GM18870 (cell line): Measurements from ENCODE around the gene DNM3.
"Not testable (repeated sequence)": the region's sequence is repeated elsewhere in the genome, so short reads cannot be mapped to it uniquely, and the experiment has no call there.

Source experiments
- ATAC-seq: cut with Tn5 transposase; IDR thresholded peaks from one replicate; pipeline ENCODE4 v1.9.1; 2021; ENCODE audit warnings: moderate library complexity; ENCODE audit not compliant: unreplicated experiment

Gene DNM3

DNA sequence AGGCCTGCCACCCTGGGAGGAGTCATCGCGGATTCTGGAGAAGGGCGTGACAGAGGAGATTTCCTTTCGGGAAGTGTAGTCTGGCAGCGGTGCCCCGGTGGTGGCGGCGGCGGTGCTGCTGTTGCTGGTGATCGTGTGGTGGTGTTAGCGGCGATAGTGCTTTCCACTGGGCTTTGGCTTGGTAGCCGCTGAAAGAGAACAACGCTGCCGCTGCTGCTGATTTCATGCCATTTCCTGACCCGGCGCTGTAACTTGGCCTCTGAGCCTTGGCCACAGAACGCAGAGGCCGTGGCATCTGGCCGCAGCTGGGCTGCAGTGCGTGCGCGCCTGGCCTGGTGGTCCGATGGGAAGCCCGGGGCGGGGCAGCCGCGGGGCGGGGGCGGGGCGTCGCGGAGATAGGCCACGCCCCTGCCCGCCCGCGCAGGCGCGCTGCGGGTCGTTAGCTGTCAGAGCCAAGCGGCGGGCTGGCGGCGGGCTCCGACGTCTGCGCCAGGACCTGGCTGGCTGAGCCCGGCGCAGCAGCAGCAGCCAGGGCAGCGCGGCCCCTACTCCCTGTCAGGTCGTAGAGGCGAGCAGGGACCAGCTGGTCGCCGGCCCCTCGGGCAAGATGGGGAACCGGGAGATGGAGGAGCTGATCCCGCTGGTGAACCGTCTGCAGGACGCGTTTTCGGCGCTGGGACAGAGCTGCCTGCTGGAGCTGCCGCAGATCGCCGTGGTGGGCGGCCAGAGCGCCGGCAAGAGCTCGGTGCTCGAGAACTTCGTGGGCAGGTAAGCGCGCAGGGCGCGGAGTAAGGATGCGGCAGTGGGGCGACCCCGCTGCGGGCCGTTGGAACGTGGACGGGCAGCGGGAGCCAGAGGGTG lies at the start of gene DNM3:
DNM3 (plus strand) TSS at position 449 of the 861 bp plus-strand sequence; CDS start at position 608, 159 bp downstream.
- peak; percentile 52 for ATAC-seq

DNA sequence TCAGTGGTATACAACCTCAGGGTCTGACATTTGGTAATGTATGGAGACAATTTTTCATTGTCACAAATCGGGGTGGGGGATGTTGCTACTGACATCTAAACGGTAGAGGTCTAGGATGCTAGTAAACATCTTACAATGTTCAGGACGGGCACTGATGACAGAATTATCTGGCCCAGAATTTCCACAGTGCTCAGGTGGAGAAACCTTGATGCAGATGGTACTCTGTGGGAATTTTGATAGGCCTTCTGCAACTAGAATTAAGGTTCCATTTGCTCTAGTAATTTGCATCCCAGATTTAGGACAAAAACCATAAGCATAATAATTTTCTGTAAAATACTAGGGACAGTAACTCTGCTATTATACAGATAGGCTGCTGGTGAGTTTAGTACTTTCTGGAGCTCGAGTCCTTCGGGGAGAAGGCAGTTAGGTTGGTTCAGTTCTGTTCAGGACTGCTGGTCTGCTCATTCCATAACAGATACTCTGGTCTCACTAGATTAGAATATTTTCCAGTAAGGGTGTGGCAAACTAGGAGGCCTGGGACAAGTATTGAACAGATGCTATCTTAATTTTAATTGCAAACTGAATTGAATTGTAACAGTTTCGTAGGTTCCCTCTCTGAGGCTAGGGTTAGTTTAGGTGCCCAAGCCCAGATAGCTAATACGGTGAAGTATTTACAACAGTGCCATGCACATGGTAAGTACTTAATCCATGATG lies 48.5 kb upstream of the DNM3 start:
- ATAC-seq, result no peak

- no peak for ATAC-seq
Measured at GRCh38 chr1:171793636-171794035, 47.7 kb upstream of the DNM3 start.

DNA sequence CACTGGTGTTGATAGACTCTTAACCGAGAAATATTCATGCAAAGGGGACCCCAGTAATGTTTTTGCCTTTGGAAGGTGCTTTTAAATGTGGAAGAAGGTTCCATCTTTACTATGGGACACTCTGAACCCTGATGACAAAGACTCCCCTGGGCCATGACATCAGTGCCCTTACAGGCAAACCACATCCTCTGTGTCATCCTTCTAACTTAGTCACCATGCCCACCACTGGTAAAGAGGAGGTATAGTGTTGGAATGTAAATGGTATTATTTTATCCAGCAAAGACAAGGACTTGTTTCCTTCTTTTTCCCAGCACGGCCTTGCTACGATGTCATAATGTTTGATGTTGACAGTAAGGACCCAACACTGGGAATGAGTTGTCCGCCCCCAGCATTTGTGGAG lies 47.2 kb upstream of the DNM3 start:
- peak; percentile 47 for ATAC-seq

DNA sequence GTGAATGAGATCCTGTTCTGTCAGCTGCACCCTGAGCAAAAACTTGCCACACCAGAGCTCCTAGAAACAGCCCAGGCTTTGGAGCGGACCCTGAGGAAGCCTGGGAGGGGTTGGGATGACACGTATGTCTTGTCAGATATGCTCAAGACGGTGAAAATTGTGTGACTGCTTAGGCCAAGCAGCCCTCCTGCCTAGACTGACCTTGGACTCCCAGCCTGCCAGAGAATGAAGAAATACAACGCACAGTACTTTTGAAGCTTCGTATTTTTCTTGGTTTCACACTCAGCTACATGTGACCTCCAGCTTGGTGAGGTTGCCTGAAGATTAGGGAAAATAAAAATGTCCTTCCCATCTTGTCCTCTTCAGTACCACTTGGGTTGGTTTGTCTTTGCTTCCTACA lies 44.7 kb upstream of the DNM3 start:
- no peak for ATAC-seq

- no peak for ATAC-seq
Measured at GRCh38 chr1:171798311-171798710, 43.0 kb upstream of the DNM3 start.

DNA sequence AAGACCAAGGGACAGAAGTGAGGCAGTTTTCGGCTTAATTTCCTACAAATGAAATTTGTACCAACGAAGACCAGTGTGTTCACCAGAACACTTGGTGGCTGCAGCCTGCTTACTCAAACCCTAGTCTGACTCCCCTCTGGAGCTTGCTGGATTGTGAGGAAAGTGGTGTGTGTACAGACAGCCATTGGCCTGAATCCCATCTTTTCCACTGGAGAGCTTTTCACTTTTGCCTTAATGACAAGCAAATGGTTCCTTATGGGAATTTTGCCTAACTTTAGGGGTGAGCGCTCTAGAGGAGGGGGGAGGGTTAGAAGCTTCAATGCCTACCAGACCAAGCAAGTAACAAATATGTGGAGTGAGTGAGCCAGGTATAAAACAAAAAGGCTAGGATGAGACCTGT lies 42.5 kb upstream of the DNM3 start:
- ATAC-seq, result no peak

DNA sequence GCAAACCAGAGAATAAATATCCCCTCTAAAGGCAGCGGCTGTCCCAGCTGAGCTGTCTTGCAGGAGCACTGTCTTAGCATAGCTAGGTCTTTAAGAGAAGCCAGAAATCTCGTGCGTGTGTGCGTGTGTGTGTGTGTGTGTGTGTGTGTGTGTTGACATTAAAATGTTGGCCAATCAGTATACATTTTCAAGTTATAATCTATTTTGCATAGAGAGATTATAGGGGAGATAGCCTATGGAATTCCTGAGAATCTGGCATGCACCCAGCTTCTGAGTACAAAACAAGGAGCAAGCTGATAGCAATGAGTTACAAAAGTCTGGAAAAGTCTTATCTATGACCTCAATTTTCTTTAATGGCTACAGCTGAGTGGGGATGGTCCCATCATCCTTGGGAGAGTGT lies 42.1 kb upstream of the DNM3 start:
- no peak for ATAC-seq

DNA sequence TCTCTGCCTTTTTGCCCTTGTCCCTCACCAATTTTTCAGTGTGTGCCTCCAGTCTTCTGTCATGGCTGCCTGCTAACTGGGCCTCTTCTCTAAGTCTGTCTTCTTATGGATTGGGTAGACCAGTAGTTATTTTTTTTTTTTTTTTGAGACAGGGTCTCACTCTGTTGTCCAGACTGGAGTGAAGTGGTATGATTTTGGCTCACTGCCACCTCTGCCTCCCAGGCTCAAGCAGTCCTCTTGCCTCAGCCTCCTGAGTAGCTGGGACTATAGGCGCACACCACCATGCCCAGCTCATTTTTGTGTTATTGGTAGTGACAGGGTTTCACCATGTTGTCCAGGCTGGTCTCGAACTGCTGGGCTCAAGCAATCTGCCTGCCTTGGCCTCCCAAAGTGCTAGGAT lies 41.6 kb upstream of the DNM3 start:
- not testable (repeated sequence) for ATAC-seq

DNA sequence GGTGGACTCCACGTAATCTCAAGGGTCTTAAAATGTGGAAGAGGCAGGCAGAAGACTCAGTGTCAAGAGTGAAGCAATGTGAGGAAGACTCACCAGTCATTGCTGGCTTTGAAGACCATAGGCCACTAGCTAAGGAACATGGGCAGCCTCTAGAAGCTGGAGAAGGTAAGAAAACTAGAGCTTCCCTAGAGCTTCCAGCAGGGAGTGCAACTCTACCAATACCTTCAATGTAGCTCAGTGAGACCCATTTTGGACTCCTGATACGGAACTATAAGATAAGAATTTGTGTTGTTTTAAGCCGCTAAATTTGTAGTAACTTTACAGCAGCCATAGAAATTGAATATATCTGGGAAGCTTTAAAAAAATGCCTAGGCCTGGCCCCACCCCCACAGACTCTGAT lies 41.0 kb upstream of the DNM3 start:
- no peak for ATAC-seq

DNA sequence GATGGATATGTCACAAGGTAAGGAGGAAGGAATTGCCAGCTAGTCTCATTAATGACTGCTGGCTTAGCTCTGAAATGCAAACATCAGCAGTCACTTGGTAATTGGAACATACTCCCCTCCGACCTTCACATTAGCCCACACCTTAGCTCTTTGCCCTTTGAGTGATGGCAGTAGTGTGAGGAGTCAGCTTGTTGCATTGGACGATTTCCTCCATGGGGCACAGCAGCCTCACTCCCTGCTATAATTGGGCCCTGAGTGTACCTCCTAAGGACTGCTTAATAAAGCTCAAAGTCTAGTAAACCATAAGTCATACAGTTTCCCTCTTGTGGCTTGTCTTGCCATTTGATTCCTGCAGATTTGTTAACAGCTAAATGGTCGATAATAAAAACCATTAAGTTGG lies 40.4 kb upstream of the DNM3 start:
- no peak for ATAC-seq

- no peak for ATAC-seq
Measured at GRCh38 chr1:171801487-171801891, 39.8 kb upstream of the DNM3 start.

- no peak for ATAC-seq
Measured at GRCh38 chr1:171802207-171802606, 39.1 kb upstream of the DNM3 start.

GRCh38 chr1:171803045-171803444 lies 38.3 kb upstream of the DNM3 start:
- no peak for ATAC-seq

- no peak for ATAC-seq
Measured at GRCh38 chr1:171803461-171804022, 37.8 kb upstream of the DNM3 start.

- ATAC-seq, result peak; percentile 83
Measured at GRCh38 chr1:171805395-171806115, 35.7 kb upstream of the DNM3 start.

- ATAC-seq, result no peak
Measured at GRCh38 chr1:171807556-171807955, 33.7 kb upstream of the DNM3 start.

- ATAC-seq, result no peak
Measured at GRCh38 chr1:171809834-171810233, 31.5 kb upstream of the DNM3 start.

GRCh38 chr1:171811672-171812071 lies 29.6 kb upstream of the DNM3 start:
- ATAC-seq, result no peak

GRCh38 chr1:171814692-171815091 lies 26.6 kb upstream of the DNM3 start:
- ATAC-seq, result no peak

- no peak for ATAC-seq
Measured at GRCh38 chr1:171816300-171816901, 24.9 kb upstream of the DNM3 start.
